Fibroblast of skin of scalp (primary cell): ENCODE results near the gene TFPI.

Experiments
- DNase-seq: peaks from one replicate; pipeline ENCODE4 v3.0.0-alpha.2; 2013

Gene TFPI

DNA sequence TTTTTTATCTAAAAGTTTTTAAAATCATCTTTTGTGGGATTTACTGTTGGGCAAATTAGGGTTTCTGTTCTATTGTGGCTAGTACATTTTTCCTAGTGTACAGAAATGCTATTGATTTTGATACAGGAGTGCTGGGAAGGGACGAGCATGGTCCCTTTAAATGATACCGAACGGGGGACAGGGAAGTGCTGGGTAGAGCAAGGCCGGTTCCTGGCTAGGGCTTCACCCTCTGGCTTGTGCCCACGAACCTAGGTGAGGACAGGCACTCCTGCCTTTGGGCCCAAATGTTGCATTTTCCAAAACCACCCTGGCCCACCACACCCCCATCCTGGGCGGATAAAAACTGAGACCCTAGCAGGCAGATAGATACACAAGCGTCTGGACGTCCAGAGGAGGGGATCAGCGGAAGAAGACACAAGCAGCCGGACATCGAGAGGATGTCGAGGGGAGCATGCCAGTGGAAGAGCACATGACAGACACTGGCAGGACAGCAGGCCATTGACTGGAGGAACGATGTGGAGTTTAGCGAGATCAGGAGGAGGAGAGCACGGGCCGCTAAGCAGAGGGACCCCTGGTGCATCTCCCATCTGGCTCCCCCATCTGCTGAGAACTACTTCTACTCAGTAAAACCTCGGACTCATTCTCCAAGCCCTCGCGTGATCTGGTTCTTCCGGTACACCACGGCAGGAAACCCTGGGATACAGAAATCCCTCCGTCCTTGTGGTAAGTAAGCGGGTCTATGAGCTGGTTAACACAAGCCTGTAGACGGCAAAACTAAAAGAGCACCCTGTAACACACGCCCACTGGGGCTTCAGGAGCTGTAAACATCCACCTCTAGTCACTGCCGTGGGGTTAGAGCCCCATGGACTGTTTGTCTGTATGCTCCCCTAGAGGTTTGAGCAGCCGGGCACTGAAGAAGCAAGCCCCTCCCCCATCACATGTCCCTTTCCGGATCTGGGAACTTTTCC is 92.7 kb downstream of the TFPI start:
- no peak for DNase-seq

DNA sequence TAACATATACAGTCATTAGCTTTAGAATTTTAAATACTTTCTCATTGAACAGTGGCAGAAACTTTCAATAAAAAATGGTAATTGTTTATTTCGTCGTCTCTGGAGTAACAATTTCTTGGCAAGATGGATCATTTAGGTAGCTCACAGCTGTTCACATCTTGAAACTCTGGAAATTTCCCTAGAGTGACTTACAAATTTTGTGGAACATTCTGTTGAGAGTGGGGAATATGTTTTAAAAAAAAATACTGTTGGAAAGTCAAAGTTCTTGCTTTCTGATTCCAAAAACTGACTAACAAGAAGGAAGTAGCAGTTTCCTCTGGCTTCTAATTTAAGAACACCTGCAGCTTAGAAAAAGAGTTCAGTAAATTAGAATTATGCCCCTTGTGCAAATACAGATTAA is 95.0 kb downstream of the TFPI start:
- no peak for DNase-seq

DNA sequence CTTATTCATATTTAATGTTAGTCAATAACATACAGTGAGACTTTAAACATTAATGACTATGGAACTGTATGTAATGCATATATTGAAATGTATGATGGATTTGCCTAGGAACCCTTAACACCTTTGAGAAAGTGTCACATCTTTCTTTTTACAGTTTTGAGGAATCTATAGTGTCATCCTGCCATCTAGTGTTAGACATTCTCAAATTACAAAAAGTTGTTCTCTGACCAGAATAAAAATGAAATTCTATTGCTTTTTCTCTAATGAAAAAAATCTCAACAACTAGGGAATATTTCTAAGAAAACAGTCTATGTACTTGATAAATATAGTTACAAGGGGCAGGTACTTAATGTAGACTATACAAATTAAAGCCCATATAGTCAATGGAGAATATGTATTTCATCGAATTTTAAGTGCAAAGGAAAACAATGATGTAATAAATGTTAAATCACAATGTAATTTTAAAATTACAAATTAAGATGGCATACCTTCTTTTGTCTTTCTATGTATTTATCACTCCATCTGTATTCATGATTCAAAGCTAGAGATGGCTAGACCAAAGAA is 101.1 kb downstream of the TFPI start:
- peak; percentile 38 for DNase-seq

DNA sequence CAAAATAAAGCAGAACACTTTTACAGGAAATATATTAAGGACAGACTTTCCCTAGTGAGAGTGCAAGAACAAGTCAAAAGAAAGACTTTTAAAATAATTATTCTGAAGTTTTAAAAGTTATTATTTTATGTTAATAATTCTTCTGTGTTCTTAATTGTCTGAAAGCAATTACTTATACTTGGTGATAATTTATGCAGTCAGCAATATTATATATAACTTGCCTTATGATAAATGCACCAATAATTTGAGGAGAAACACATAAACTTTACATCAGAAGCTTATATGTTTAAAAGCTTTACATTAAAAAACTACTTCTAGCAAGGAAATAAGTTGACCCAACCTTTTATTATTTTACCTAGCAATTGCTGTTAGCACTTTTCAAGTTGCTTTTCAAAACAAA is 102.7 kb downstream of the TFPI start:
- no peak for DNase-seq

DNA sequence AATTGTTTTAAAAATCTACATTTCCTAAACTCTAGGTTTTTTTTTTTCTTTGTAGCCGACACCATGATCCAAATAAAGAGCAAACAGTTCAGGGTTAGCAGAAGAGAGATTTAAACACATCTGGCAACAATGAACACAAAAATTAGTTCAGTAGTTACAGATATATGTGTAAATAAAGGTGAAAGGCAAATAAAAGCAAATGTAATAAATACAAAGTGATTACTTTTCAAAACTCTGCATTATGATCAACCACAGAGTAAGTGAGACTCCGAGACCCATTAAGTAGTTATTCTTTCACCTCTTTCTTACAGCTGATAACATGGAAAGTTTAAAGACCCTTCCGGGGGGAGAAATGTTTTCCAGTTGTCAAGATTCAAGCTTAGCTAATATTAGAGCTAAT is 106.9 kb downstream of the TFPI start:
- DNase-seq = no peak

DNA sequence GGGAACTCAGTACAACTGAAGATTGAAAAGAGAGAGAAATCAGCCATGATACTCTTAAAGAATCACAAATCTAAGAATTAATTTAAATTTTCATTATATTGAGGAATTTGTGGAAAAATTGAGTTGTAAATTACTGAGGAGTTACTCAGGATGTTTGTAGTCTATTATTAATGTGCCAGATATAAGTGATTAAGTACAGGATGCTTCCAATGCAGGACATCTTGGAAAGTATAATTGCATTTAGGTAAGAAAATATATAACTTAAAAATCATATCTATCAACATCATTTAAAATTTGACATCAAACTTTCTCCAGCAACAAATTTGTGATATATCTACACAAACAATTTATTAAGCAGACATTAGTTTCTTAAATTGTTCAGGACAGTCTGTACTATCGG is 107.5 kb downstream of the TFPI start:
- no peak for DNase-seq

DNA sequence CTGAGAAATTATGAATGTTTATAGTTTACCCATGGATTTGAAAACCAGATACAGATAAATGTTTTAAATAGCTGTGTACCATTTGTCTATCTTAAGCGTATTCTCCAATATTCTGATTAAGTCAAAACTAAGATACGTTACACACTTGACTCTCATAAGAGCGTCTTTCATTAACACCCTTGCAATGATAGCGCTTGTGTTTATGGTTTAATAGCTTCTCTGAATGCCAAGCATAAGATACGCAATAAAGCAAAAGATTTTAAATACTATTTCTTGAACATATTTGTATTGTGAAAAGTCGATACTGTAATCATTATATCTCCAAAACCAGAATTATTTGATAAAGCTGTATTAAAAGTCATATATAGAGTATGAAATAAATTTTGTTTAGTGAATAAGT is 109.2 kb downstream of the TFPI start:
- no peak for DNase-seq

DNA sequence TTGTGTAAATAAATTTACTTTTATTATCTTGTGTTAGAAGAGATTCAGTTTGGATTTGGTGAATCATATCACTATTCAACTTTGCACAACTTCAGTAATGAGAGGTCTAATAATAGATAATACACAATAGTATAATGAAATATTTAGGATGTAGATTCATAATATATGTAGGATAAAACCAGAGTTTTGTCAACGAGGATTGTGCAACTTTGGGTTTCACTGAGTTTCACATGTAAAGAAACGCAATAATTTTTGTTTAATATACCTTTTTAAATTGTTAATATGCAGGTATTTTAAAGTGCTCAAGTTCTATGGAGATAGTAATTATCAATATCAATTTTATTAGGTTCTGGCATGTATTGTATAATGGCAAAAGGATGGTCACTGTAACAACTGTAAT is 111.5 kb downstream of the TFPI start:
- no peak for DNase-seq

DNA sequence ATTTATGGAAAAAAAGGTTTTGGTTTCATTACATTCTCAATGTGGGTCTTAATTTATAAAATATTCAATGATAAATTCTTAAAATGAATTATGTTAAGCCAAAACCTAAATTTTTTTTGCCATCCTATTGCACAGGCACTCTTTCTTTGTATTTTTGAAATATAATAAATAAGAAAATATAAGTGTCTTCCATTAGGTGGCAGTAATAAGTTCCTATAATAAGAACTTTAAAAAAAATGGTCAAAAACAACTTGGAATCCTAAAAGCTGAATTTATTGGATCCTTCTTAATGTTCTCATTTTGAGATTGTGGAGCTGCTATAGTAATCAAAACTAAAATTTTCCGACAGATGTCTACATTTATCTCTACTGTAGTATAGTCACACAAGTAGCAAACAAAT is 111.9 kb downstream of the TFPI start:
- DNase-seq = no peak

DNA sequence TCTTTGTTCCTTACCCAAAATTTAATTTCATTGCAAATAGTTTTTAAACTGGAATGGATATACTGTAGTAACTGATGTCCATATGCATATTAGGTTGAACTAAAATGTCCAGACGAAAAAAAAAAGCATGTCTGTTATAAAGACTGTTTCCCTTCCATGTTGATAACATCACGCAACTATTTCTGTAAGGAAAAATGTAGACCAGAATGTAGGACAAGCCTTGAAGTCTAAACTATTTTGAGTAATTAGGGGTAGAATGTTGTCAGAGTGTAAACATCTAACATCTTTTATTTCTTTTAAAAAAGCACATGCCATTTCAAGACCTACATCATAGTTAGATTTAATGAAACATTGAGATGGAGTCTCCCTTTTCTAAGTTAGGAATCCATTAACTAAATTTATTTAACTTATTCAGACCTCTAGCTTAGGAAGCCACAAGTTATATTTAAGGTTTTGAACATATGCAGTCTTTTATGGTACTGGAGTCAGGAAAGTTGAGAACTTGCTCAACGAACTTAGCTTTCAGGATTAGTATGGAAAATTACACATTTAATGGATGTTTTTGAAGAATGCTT is 114.0 kb downstream of the TFPI start:
- no peak for DNase-seq

DNA sequence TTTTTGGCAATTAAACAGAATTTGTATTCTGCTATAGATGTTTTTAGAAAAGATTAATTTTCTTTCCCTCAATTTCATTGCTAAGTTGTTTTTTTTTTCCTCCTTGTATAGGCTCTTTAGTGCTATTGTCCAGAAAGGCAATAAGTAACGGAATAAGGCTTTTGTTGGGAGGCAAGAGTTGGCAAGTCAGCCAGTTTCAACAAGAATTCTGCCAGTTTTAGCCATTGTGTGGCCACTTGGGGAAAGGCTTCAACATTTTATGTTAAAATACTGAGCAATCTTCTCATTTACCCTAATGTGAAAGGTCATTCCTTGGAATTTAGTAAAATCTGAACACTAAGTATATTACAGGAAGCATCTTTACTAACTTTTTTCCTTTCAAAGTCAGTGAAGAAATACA is 115.8 kb downstream of the TFPI start:
- no peak for DNase-seq

DNA sequence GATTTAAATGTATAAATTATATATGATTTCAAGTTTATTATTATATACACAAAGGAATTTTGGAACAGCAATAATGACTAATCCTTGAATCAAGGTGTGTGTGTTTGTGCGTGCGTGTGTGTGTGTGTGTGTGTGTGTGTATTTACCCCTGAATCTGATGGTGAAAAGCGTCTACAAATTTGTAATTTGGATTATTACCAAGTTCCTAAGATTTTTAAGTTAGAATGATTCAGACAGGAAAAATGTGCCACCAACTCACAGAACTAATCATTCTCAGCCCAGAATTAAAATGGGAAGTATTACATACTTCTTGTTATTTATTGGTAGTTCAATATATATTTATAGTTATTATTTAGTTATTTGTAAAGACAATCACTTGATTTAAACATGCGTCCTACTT is 118.5 kb downstream of the TFPI start:
- peak; percentile 54 for DNase-seq

DNA sequence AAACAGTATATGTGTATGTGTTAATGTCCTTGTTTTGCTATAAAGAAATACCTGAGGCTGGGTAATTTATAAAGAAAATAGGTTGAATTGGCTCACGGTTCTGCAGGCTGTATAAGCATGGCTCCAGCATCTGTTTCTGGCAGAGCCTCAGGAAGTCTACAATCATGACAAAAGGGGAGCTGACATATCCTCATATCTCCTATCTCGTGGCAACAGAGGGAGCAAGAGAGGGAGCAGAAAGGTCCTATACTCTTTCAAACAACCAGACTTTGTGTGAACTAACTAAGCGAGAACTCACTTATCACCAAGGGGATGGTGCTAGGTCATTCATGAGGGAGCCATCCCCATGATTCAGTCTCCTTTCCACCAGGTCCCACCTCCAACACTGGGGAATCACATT is 119.2 kb downstream of the TFPI start:
- DNase-seq = no peak

DNA sequence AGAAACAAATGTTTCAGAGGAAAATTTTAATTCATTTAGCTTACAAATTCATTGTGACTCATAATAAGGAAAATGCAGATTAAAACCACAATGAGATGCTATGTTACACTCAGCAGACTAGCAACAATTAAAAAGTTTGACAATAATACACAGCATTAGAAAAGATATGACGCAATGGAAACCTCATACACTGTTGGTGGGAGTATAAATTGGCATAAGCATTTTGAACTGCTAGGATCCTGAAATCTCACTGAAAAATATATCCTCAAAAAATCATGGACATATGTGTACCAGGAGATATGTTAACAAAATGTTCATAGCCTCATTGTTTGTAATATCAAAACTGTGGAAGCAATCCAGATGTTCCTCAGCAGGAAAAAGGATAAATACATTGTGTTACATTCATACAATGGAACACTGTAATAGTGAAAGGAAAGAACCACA is 119.9 kb downstream of the TFPI start:
- DNase-seq = peak; percentile 40

DNA sequence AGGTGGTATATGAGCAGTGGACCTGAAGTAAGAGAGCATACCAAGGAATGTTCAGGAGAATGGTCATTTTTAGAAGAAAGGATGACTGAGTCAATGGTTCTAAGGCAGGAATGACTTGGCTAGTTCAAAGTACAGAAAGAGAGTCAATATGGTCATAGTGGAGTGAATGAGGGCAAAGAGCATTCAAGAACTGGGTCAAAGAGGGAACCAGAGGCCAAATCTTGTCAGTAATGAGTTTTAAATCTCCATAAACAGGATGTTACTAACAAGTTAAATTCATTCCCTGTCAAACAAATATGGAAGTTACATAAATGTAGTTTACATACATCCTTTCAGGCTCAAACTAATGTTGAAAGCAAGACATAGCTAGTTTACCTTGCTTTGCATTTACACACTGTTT is 122.3 kb downstream of the TFPI start:
- no peak for DNase-seq

DNA sequence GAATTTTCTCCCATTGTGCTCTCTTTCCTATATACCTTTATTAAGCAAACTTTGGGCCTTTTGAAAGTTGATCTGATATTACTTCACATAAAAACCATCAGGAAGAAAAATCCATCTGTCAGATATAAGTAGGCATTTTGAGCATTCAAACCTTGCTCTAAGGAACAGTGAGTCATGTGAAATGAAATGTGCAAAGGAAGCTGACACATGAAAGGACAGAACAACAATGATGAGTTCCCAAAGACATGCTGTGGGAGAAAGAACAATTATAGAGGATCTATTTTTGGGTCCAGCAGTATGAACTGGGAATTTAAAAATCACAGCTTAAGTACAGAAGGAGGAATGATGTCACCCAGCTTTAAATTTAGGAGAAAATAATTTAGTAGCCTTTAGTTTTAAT is 124.2 kb downstream of the TFPI start:
- peak; percentile 85 for DNase-seq

DNA sequence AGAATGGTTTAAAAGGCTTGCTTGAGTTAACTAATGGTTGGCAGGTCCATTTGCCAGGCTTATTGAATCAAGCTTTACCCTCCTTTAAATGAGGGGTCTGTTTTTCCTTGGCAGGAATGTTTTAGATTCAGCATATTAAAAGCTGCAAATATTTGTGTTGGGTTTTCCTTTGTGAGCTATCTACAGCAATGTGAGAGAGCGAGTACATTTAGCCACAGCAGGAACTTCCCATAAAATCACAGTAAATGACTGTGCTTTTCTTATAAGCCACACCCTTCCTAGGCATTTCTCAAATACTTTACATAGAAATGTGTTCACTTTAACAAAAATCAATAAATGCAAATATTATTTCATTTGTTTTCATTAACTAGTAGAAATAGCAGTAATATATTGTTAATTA is 130.1 kb downstream of the TFPI start:
- DNase-seq = peak; percentile 31

DNA sequence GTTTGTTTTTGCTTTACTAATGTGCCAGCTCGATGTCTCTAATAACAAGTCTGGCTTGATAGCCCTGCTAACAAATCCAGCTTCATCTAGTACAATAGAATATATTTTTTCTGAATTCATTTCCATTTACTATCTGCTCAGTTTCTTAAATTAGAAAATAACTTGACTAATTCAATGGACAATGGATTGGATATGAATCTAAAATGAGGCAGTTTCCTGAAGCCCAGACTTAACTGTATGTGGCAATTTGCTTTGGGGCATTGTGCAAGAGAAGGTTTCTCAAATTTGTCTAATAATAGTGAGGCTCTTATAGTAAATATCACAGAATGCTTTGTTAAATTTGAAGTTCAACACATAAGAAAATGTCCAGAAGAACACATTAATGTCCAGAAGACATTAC is 132.0 kb downstream of the TFPI start:
- no peak for DNase-seq

DNA sequence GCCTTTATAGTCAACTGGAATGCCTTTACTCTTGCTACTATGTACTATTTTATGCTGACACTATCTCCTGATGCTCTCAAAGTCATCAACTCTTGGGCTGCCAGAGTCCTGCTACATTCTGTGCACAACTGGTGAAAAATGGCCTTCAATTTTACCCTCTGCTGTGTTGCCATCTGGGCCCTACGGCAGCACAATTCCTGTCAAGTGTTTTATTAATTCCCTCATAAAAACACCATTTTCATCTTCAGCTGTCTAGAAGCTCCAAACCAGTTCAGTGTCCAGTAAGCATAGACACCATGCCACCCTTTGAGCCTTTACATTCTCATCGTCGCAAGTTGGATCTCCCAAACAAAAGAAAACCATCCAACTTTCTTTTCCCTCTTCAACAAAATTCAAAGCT is 132.7 kb downstream of the TFPI start:
- no peak for DNase-seq

DNA sequence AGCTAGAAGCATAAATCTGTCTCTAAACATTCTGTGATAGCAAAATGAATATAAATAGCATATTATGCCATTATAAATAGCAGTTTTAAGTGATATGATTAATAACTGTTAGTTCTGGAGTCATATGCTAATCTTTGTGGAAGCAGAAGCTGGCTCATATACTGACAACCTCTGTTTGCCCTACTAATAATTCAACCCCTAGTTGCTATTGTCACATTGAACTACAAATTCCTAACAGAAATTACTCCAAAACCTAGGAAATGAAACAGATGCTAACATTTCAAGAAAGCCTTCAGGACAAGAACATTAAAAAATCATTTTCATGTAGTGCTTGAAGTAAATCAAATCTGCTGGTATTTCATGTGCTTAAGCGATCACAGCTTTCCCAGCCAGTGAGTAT is 134.4 kb downstream of the TFPI start:
- no peak for DNase-seq

DNA sequence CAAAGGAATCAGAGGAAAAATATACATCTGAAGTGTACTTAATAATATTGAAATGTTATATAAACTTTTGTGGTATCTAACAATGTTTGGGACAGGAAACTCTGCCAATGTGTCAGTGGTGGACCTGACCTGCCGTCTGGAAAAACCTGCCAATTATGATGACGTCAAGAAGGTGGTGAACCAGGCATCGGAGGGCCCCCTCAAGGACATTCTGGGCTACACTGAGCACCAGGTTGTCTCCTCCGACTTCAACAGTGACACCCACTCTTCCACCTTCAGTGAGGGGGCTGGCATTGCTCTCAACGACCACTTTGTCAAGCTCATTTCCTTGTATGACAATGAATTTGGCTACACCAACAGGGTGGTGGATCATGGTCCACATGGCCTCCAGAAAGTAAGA is 138.8 kb downstream of the TFPI start:
- no peak for DNase-seq
